PFSK-1 (cell line): Measurements from ENCODE around the gene SRRD. TPM values are rescaled to one million over a fixed set of nuclear protein-coding genes. Genes with fewer than 3 reads are reported as not detected.
A peak's percentile ranks its signal among the peaks of the same experiment; 100 is the strongest.

Experiments used
- FOXP2 ChIP-seq: optimal IDR thresholded peaks from 2 replicates; pipeline ENCODE3; 2011; ENCODE audit warnings: borderline replicate concordance, control low read depth, inconsistent platforms; ENCODE audit not compliant: insufficient read depth; ENCODE audit errors: extremely low read length, extremely low read depth
- POLR2AphosphoS5 ChIP-seq: IDR thresholded peaks from 2 replicates; pipeline ENCODE4 v1.6.1; 2012; ENCODE audit warnings: low read depth, mild to moderate bottlenecking, control low read depth, low read length, moderate library complexity
- SIN3A ChIP-seq: IDR thresholded peaks from 2 replicates; pipeline ENCODE4 v1.6.1; 2012; ENCODE audit warnings: mild to moderate bottlenecking, low read length, moderate library complexity, borderline replicate concordance; ENCODE audit not compliant: insufficient read depth
- TAF1 ChIP-seq: IDR thresholded peaks from 2 replicates; pipeline ENCODE4 v1.6.1; 2012; ENCODE audit warnings: low read length, control low read depth, borderline replicate concordance; ENCODE audit not compliant: insufficient read depth
- polyA plus RNA-seq: library from polyadenylated mRNA; unstranded; fragments of >200 nt; gene quantifications from one replicate; pipeline ENCODE4 v1.2.1, GENCODE V29; 2012; ENCODE audit warnings: low read depth, missing spikeins; ENCODE audit not compliant: insufficient read length
- TF ChIP-seq, protein P1 (sequence below), 2 experiments: IDR thresholded peaks; 2 replicates each; pipeline versions ENCODE4 v1.6.1 to v1.8.0; 2011 to 2012; ENCODE audit warnings: low read depth in 2 of 2, low read length in 2 of 2, control low read depth in 1 of 2, inconsistent platforms in 1 of 2, mild to moderate bottlenecking in 1 of 2, moderate library complexity in 1 of 2; ENCODE audit not compliant: insufficient read depth in 1 of 2

The SRRD gene
- polyA plus RNA-seq: 9.7 TPM

GRCh38 chr22:26483439-26484359 is at the start of gene SRRD, which contains the start of gene HPS4:
SRRD (plus strand) TSS chr22:26483877; CDS start chr22:26483891, 14 bp downstream.
HPS4 (minus strand) TSS chr22:26483783; CDS start chr22:26481762, 2,021 bp downstream.
- peak; percentile 81; the same call in 1 of the 2 replicates for TF ChIP-seq SIN3A
- peak; percentile 75 for TF ChIP-seq POLR2AphosphoS5
- peak; percentile 59; the same call in 1 of the 2 replicates for TF ChIP-seq TAF1
- TF ChIP-seq, protein P1, sequence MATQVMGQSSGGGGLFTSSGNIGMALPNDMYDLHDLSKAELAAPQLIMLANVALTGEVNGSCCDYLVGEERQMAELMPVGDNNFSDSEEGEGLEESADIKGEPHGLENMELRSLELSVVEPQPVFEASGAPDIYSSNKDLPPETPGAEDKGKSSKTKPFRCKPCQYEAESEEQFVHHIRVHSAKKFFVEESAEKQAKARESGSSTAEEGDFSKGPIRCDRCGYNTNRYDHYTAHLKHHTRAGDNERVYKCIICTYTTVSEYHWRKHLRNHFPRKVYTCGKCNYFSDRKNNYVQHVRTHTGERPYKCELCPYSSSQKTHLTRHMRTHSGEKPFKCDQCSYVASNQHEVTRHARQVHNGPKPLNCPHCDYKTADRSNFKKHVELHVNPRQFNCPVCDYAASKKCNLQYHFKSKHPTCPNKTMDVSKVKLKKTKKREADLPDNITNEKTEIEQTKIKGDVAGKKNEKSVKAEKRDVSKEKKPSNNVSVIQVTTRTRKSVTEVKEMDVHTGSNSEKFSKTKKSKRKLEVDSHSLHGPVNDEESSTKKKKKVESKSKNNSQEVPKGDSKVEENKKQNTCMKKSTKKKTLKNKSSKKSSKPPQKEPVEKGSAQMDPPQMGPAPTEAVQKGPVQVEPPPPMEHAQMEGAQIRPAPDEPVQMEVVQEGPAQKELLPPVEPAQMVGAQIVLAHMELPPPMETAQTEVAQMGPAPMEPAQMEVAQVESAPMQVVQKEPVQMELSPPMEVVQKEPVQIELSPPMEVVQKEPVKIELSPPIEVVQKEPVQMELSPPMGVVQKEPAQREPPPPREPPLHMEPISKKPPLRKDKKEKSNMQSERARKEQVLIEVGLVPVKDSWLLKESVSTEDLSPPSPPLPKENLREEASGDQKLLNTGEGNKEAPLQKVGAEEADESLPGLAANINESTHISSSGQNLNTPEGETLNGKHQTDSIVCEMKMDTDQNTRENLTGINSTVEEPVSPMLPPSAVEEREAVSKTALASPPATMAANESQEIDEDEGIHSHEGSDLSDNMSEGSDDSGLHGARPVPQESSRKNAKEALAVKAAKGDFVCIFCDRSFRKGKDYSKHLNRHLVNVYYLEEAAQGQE (IDR thresholded peaks at IDR 0.05; ENCODE audit: insufficient read depth in 1 of 2, low read depth in 2 of 2, low read length in 2 of 2): no peak
- peak; percentile 94 for TF ChIP-seq FOXP2

DNA sequence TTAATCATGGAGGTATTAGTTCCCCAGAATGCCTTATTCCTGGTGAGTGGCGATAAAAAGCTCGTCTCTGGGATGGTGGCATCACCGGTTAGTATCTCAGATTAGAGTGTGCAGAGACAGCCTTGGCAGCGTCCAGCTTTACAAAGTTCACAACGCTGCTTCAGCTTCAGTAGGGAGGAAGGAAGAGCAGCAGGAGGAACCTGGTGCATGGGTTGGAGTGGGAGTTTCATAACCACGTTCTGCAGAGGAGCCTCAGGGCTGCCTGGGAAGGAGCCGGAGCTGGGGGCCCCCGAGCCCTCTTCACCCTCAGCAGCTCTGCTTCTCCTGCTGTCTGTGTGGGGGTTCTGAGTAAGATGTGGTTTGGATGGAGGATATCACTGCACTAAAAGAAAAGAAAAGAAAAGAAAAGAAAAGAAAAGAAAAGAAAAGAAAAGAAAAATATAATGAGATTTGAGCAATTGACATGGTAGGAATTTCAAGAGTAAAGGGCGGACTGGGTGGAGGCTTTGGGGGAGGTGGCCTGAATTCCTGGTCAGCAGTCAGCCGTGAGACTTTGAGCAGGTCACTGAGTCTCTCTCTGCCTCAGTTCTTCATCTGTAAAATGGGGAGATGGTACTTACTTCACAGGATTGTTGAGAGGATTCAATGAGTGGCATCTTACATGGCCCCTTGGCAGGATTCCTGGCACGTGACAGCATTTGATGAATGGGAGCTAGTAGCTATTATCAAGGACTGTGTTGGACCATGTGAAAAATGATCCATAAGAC is 48.2 kb upstream of the SRRD start:
- no peak for TF ChIP-seq FOXP2
- TF ChIP-seq, protein P1 (IDR thresholded peaks at IDR 0.05; ENCODE audit: insufficient read depth in 1 of 2, low read depth in 2 of 2, low read length in 2 of 2): no peak
- TF ChIP-seq SIN3A: no peak
- no peak for TF ChIP-seq POLR2AphosphoS5
- no peak for TF ChIP-seq TAF1

DNA sequence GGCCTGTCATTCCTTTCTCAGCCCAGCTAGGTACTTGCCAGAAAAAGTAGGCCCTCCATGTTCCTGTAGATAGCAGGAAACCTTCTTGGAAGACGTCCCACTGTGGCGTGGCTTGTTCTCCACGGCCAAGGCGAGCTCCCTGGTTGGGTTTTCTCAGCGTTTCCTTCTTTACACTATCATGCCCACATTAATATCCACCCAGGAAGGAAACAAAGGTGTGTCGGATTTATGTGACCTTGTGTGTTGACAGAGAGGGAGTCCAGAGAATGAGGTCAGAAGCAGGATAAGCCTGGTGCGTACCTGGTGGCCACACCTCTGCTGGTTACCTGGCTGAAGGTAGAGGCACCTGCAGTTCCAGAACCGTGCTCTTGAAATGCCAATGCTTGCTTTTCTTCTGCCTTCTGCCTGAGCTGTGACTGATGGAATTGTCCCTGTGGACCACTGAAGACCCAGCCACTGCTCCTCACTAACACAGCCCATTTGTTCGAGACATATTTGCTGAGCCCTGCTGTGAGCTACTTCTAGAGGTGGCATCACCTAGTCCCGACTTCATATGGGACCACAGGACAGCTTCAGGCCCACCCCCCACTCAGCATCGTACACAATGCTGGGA is 46.7 kb upstream of the SRRD start:
- TF ChIP-seq, protein P1 (IDR thresholded peaks at IDR 0.05; ENCODE audit: insufficient read depth in 1 of 2, low read depth in 2 of 2, low read length in 2 of 2): no peak
- no peak for TF ChIP-seq TAF1
- TF ChIP-seq POLR2AphosphoS5: no peak
- TF ChIP-seq FOXP2: no peak
- no peak for TF ChIP-seq SIN3A

DNA sequence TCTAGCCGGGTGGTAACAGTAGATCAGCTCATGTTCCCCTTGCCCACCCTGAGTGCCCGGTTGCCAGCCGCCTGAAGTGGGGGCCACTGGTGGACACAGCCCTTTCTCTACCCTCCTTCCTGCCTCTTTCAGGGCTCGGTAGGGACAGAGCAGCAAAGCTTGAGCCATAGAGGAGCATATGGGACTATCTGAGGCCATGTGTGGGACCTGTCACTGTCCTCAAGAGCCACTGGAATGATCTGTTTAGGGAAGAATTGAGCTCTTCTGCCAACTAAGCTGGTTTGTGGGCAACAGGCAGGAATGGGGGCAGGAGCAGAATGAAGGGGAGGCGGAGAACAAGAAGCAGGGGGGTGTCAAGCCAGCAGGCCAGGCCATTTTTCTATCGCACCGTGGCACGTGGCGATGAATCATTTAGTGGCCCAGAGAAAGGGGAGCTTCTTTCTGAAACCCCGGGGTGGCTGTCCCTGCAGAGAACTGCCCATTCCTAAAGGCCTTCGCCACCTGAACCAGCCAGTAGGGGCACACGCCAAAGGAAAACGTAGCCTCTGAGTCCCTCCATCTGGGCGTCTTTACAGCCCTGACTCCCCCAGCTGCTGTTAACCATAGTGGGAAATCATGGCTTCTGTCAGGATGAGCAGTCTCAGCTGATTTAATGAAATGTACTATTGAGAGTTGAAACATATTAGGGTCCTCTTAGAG is 45.8 kb upstream of the SRRD start:
- no peak for TF ChIP-seq SIN3A
- no peak for TF ChIP-seq POLR2AphosphoS5
- no peak for TF ChIP-seq TAF1
- TF ChIP-seq FOXP2: no peak
- TF ChIP-seq, protein P1 (IDR thresholded peaks at IDR 0.05; ENCODE audit: insufficient read depth in 1 of 2, low read depth in 2 of 2, low read length in 2 of 2): no peak
